ENCODE results near the gene ELOVL6. TPM values are rescaled to one million over a fixed set of nuclear protein-coding genes. Genes with fewer than 3 reads are reported as not detected.

ELOVL6 gene, protein sequence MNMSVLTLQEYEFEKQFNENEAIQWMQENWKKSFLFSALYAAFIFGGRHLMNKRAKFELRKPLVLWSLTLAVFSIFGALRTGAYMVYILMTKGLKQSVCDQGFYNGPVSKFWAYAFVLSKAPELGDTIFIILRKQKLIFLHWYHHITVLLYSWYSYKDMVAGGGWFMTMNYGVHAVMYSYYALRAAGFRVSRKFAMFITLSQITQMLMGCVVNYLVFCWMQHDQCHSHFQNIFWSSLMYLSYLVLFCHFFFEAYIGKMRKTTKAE
- total RNA-seq = 17.3 and 31.9 TPM in 2 replicates

DNA sequence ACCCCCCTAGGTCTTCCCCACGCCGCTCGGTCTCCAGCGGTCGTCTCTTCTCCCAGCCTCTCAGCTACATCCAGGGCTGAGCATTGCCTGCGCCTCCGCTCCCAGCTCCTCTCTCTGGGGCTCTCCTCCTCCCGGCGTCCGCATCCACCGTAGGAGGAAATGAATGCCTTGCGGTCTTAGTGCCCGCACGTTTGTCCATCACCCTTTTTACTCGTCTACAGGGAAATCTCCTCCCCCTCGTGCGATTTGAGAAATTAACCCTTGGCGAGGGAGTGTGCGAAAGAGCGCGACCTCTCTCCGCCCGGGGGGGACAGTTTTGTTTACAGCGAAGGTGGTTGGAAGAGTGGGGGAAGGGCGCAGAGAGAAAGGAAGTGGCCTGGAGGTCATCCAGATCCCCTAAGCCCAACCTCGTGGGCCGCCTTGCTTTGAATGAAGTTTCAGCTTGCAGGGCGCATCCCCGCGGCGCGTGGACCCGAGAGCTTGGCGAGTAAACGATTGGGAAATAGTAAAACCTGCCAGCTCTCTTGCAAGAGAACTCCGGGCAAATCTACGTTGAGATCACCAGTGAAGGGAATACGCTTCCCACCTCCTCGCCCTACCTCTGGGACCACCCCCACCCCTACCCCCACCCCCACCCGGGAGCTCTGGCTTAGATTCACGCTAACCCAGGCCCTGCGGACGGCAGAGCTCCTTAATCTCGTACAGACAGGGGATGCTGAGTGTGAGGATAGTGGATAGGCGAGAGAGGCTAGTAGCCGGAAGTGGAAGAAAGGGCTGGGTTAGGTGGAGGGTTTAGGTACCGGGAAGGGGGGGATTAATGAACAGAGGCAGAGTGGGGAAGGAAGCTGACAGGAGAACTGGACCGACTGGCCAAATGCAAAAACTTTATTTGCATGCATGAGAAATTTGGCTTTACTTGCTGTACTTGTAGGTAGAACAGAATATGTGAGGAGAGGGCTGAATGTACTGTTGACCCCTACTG lies at the start of gene ELOVL6:
Gene ELOVL6, minus strand, starts transcription at position 181 of the 982 bp plus-strand sequence. CDS start 280 bp downstream, outside the sequence.

All from subcutaneous preadipocyte (primary cell).